Measurements from ENCODE around the gene LARGE1. TPM values are rescaled to one million over a fixed set of nuclear protein-coding genes. Genes with fewer than 3 reads are reported as not detected.

The LARGE1 gene
- total and polyA plus RNA-seq, 2 of the 13 experiments (the other 11 are each of a cell fraction or from before 2014, with no cell fraction given): 8.4 to 11.0 TPM

GRCh38 chr22:33919391-33920196 is 682 bp downstream of the LARGE1 start (continued):
- TF ChIP-seq IKZF5 (CRISPR knock-in tag; IDR thresholded peaks at IDR 0.05) (no peak), ZNF180 (CRISPR knock-in tag; IDR thresholded peaks at IDR 0.05; ENCODE audit: borderline replicate concordance, low read depth) (no peak), RFX3 (CRISPR knock-in tag; IDR thresholded peaks at IDR 0.05) (no peak), AFF4 (CRISPR knock-in tag; IDR thresholded peaks at IDR 0.05) (no peak), ZNF687 (CRISPR knock-in tag; IDR thresholded peaks at IDR 0.05) (peak; percentile 78), CREM (IDR thresholded peaks at IDR 0.05) (no peak), CREM (CRISPR knock-in tag; IDR thresholded peaks at IDR 0.05) (no peak), MTF2 (CRISPR knock-in tag; IDR thresholded peaks at IDR 0.05; ENCODE audit: borderline replicate concordance) (no peak), ZNF672 (CRISPR knock-in tag; IDR thresholded peaks at IDR 0.05) (no peak), SP140L (CRISPR knock-in tag; IDR thresholded peaks at IDR 0.05; ENCODE audit: borderline replicate concordance) (no peak)
- TF ChIP-seq, protein P1, sequence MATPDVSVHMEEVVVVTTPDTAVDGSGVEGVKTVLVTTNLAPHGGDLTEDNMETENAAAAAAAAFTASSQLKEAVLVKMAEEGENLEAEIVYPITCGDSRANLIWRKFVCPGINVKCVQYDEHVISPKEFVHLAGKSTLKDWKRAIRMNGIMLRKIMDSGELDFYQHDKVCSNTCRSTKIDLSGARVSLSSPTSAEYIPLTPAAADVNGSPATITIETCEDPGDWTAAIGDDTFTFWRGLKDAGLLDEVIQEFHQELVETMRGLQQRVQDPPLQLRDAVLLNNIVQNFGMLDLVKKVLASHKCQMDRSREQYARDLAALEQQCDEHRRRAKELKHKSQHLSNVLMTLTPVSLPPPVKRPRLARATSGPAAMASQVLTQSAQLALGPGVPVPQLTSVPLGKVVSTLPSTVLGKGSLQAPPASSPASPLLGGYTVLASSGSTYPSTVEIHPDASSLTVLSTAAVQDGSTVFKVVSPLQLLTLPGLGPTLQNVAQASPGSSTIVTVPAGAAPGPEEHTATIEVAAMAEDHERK (CRISPR knock-in tag; IDR thresholded peaks at IDR 0.05; ENCODE audit: low read depth): no peak
- TF ChIP-seq, protein P2, sequence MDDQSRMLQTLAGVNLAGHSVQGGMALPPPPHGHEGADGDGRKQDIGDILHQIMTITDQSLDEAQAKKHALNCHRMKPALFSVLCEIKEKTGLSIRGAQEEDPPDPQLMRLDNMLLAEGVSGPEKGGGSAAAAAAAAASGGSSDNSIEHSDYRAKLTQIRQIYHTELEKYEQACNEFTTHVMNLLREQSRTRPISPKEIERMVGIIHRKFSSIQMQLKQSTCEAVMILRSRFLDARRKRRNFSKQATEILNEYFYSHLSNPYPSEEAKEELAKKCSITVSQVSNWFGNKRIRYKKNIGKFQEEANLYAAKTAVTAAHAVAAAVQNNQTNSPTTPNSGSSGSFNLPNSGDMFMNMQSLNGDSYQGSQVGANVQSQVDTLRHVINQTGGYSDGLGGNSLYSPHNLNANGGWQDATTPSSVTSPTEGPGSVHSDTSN (CRISPR knock-in tag; IDR thresholded peaks at IDR 0.05; ENCODE audit: borderline replicate concordance): no peak
